GM12892 (cell line): ENCODE data around the gene TTYH2.

ENCODE experiments used
- POLR2A ChIP-seq: IDR thresholded peaks from 2 replicates; pipeline ENCODE4 v1.6.1; 2011; ENCODE audit warnings: low read depth, low read length, control low read depth
- POLR2AphosphoS5 ChIP-seq: IDR thresholded peaks from 2 replicates; pipeline ENCODE4 v1.6.1; 2011; ENCODE audit warnings: low read depth, low read length, control low read depth

- TF ChIP-seq POLR2A: no peak
- no peak for TF ChIP-seq POLR2AphosphoS5
These were observed 27.3 kb downstream of the TTYH2 start for GRCh38 chr17:74240618-74241205.
